IMR-90 (cell line): ENCODE results near the gene SAG. TPM values are rescaled to one million over a fixed set of nuclear protein-coding genes. Genes with fewer than 3 reads are reported as not detected.

ENCODE experiments used
- ATAC-seq: fragments of 200-7000 bp; cut with Tn5 transposase; 2 replicates; pipeline ENCODE4 v1.9.1; 2020; ENCODE audit warnings: low read depth, mild to moderate bottlenecking, moderate library complexity
- BruUV-seq: library from RNA; stranded (reverse); fragments of 400-500 nt; replicated peaks from 2 replicates; lab custom pipeline; 2021; lab: Mats Ljungman, UMichigan
- CTCF ChIA-PET: fragments of 300-600 bp; formaldehyde crosslinking; extraction: SDS; loops from one replicate; lab custom pipeline; 2021; ENCODE audit warnings: antibody characterized with exemption; lab: Yijun Ruan, JAX
- POLR2A ChIA-PET: fragments of 300-600 bp; sonication (Branson Sonifier 250); formaldehyde crosslinking; loops from one replicate; lab custom pipeline; 2022; ENCODE audit warnings: antibody characterized with exemption; ENCODE audit not compliant: unreplicated experiment; lab: Charles Lee
- DNase-seq: peaks from one replicate; pipeline ENCODE4 v3.0.0; 2013
- H2AFZ ChIP-seq: replicated peaks from 2 replicates; pipeline ENCODE3; 2013; ENCODE audit warnings: low read length, mild to moderate bottlenecking; ENCODE audit not compliant: poor library complexity
- H2AK5ac ChIP-seq: 2 replicates; pipeline ENCODE4 v1.6.1; 2013; ENCODE audit warnings: low read depth, low read length, inconsistent platforms
- H2AK9ac ChIP-seq: replicated peaks from 2 replicates; pipeline ENCODE3; 2013; ENCODE audit warnings: mild to moderate bottlenecking, low read depth, low read length, moderate library complexity; ENCODE audit not compliant: poor library complexity
- H2BK120ac ChIP-seq: 2 replicates; pipeline ENCODE4 v1.6.1; 2013; ENCODE audit warnings: low read depth, low read length, inconsistent platforms
- H2BK15ac ChIP-seq: 3 replicates; pipeline ENCODE4 v1.6.1; 2013; ENCODE audit warnings: low read depth, low read length, inconsistent platforms
- H2BK20ac ChIP-seq: 2 replicates; pipeline ENCODE4 v1.6.1; 2013; ENCODE audit warnings: low read depth, mild to moderate bottlenecking, inconsistent platforms, low read length, moderate library complexity
- H2BK5ac ChIP-seq: 2 replicates; pipeline ENCODE4 v1.6.1; 2013; ENCODE audit warnings: mild to moderate bottlenecking, low read depth, low read length, inconsistent platforms; ENCODE audit not compliant: poor library complexity, severe bottlenecking
- H3K14ac ChIP-seq: replicated peaks from 2 replicates; pipeline ENCODE4 v1.6.1; 2013; ENCODE audit warnings: low read depth, low read length, inconsistent platforms
- H3K18ac ChIP-seq: 2 replicates; pipeline ENCODE4 v1.6.1; 2013; ENCODE audit warnings: low read depth, low read length, control low read depth
- H3K23ac ChIP-seq: 2 replicates; pipeline ENCODE4 v1.6.1; 2013; ENCODE audit warnings: low read depth, low read length, inconsistent platforms
- H3K27ac ChIP-seq: 2 replicates; pipeline ENCODE4 v1.5.1; 2013; ENCODE audit warnings: mild to moderate bottlenecking, control low read depth, low read length; ENCODE audit not compliant: insufficient read depth
- H3K27me3 ChIP-seq: 2 replicates; pipeline ENCODE4 v1.6.1; 2013; ENCODE audit warnings: low read length; ENCODE audit not compliant: control insufficient read depth, insufficient read depth
- H3K36me3 ChIP-seq: 2 replicates; pipeline ENCODE4 v1.6.1; 2013; ENCODE audit warnings: low read length, mixed read lengths; ENCODE audit not compliant: control insufficient read depth, insufficient read depth
- H3K4ac ChIP-seq: 2 replicates; pipeline ENCODE4 v1.6.1; 2013; ENCODE audit warnings: low read depth, low read length, inconsistent platforms
- H3K4me1 ChIP-seq: 2 replicates; pipeline ENCODE4 v1.6.1; 2013; ENCODE audit warnings: low read length, mixed read lengths; ENCODE audit not compliant: control insufficient read depth, insufficient read depth
- H3K4me2 ChIP-seq: 2 replicates; pipeline ENCODE4 v1.6.1; 2013; ENCODE audit warnings: low read depth, mild to moderate bottlenecking, control low read depth, low read length, moderate library complexity
- H3K4me3 ChIP-seq: 2 replicates; pipeline ENCODE4 v1.5.1; 2013; ENCODE audit warnings: low read depth, mild to moderate bottlenecking, control low read depth, low read length, moderate library complexity; ENCODE audit not compliant: insufficient read depth
- H3K56ac ChIP-seq: 2 replicates; pipeline ENCODE4 v1.6.1; 2013; ENCODE audit warnings: low read length, inconsistent platforms; ENCODE audit not compliant: insufficient read depth; ENCODE audit errors: extremely low read depth
- H3K79me1 ChIP-seq, 2 experiments: 2 replicates each; pipeline ENCODE4 v1.6.1; 2013; ENCODE audit warnings: low read length in 2 of 2, inconsistent platforms in 1 of 2, low read depth in 1 of 2
- H3K9ac ChIP-seq: 2 replicates; pipeline ENCODE4 v1.6.1; 2013; ENCODE audit warnings: low read depth, low read length, control low read depth
- H3K9me1 ChIP-seq: 2 replicates; pipeline ENCODE4 v1.6.1; 2013; ENCODE audit warnings: low read length, inconsistent platforms; ENCODE audit not compliant: insufficient read depth
- H3K9me3 ChIP-seq: 2 replicates; pipeline ENCODE4 v1.6.1; 2013; ENCODE audit warnings: low read length; ENCODE audit not compliant: control insufficient read depth, insufficient read depth
- H4K20me1 ChIP-seq: 2 replicates; pipeline ENCODE4 v1.6.1; 2013; ENCODE audit warnings: low read length, inconsistent platforms; ENCODE audit not compliant: insufficient read depth
- H4K5ac ChIP-seq: 2 replicates; pipeline ENCODE4 v1.6.1; 2013; ENCODE audit warnings: mild to moderate bottlenecking, low read depth, low read length, control low read depth
- H4K8ac ChIP-seq, 2 experiments: 2 replicates each; pipeline ENCODE4 v1.6.1; 2013; ENCODE audit warnings: low read depth in 2 of 2, low read length in 2 of 2, control low read depth in 1 of 2, inconsistent platforms in 1 of 2
- H4K91ac ChIP-seq: 2 replicates; pipeline ENCODE4 v1.6.1; 2013; ENCODE audit warnings: low read depth, low read length, inconsistent platforms; ENCODE audit not compliant: insufficient read depth
- BHLHE40 ChIP-seq: fragments of 150-350 bp; IDR thresholded peaks from 2 replicates; pipeline ENCODE4 v1.6.1; 2016; ENCODE audit warnings: mild to moderate bottlenecking, low read depth, low read length
- CEBPB ChIP-seq: IDR thresholded peaks from 2 replicates; pipeline ENCODE4 v1.6.1; 2012; ENCODE audit warnings: low read depth, low read length, improper control_type of control experiment
- CHD1 ChIP-seq: IDR thresholded peaks from 2 replicates; pipeline ENCODE4 v1.6.1; 2012; ENCODE audit warnings: low read depth, low read length, improper control_type of control experiment
- CTCF ChIP-seq: conservative IDR thresholded peaks from 2 replicates; pipeline ENCODE4 v1.5.1; 2012; ENCODE audit warnings: mild to moderate bottlenecking, low read depth, low read length, improper control_type of control experiment
- ELK1 ChIP-seq: fragments of 150-350 bp; IDR thresholded peaks from 2 replicates; pipeline ENCODE4 v1.6.1; 2016; ENCODE audit warnings: low read depth, mild to moderate bottlenecking, low read length, moderate library complexity, borderline replicate concordance
- MAFK ChIP-seq: IDR thresholded peaks from 2 replicates; pipeline ENCODE4 v1.6.1; 2012; ENCODE audit warnings: low read depth, low read length, improper control_type of control experiment
- MAZ ChIP-seq: IDR thresholded peaks from 2 replicates; pipeline ENCODE4 v1.6.1; 2012; ENCODE audit warnings: low read depth, mild to moderate bottlenecking, low read length, improper control_type of control experiment, moderate library complexity, borderline replicate concordance
- MXI1 ChIP-seq: IDR thresholded peaks from 2 replicates; pipeline ENCODE4 v1.6.1; 2012; ENCODE audit warnings: low read depth, mild to moderate bottlenecking, low read length, moderate library complexity, borderline replicate concordance
- NFE2L2 ChIP-seq: fragments of 150-350 bp; IDR thresholded peaks from 2 replicates; pipeline ENCODE4 v1.6.1; 2016; ENCODE audit warnings: low read depth, mild to moderate bottlenecking, low read length
- POLR2A ChIP-seq: IDR thresholded peaks from 2 replicates; pipeline ENCODE4 v1.6.1; 2012; ENCODE audit warnings: mild to moderate bottlenecking, low read depth, low read length
- RAD21 ChIP-seq: IDR thresholded peaks from 2 replicates; pipeline ENCODE4 v1.6.1; 2012; ENCODE audit warnings: low read length, improper control_type of control experiment
- RCOR1 ChIP-seq: IDR thresholded peaks from 2 replicates; pipeline ENCODE4 v1.6.1; 2012; ENCODE audit warnings: mild to moderate bottlenecking, low read length, improper control_type of control experiment; ENCODE audit not compliant: insufficient replicate concordance
- RFX5 ChIP-seq: IDR thresholded peaks from 2 replicates; pipeline ENCODE4 v1.8.0; 2012; ENCODE audit warnings: low read depth, mild to moderate bottlenecking, low read length, moderate library complexity
- SMC3 ChIP-seq: fragments of 150-350 bp; IDR thresholded peaks from 2 replicates; pipeline ENCODE4 v1.6.1; 2016; ENCODE audit warnings: low read depth, mild to moderate bottlenecking, antibody characterized with exemption, low read length, moderate library complexity
- WGBS, 2 experiments: methylation state at CpG; one replicate each; pipeline versions ENCODE4 v1.1.5 to v1.1.7; 2013; ENCODE audit warnings: missing lambda C conversion rate in 2 of 2; ENCODE audit not compliant: insufficient read length in 1 of 2; ENCODE audit errors: extremely low coverage in 2 of 2; 5-methylcytosine and 5-hydroxymethylcytosine counted together
- dilution Hi-C: fragments of 300-500 bp; cut with HindIII; formaldehyde crosslinking; loops from one replicate; pipeline ENCODE4 v1.14.3; 2018; ENCODE audit warnings: low sequenced_read_pairs; ENCODE audit not compliant: unreplicated experiment
- in situ Hi-C: fragments of 300-500 bp; cut with MboI; formaldehyde crosslinking; loops from 3 replicates; pipeline ENCODE4 v1.14.3; 2019; ENCODE audit warnings: low sequenced_read_pairs, inconsistent platforms, mixed read lengths
- intact Hi-C: fragments of 100-400 bp; cut with micrococcal nuclease; formaldehyde crosslinking; loops from 2 replicates; pipeline ENCODE4 v1.10.0; 2022
- polyA plus RNA-seq, 3 experiments: library from polyadenylated mRNA; depleted of rRNA; stranded (reverse); fragments of >200 nt; gene quantifications; 2 replicates each; pipeline ENCODE4 v1.2.3, GENCODE V29; 2012; ENCODE audit warnings: low replicate concordance in 1 of 3
- total RNA-seq: library from RNA; depleted of rRNA; stranded (reverse); fragments of >200 nt; gene quantifications from 2 replicates; pipeline ENCODE4 v1.2.3, GENCODE V29; 2012

SAG gene
- total and polyA plus RNA-seq, 2 of the 4 experiments (the other 2 are of a cell fraction): not detected

- H2AK5ac ChIP-seq: no peak overlapping the region
- H3K36me3 ChIP-seq: no peaks in the 10 kb centered on the region
- H2BK5ac ChIP-seq: no peak overlapping the region
- BruUV-seq: no TSS peak
- no peak for TF ChIP-seq NFE2L2
- no peak for TF ChIP-seq RCOR1
- TF ChIP-seq RFX5: no peak
- no peak for TF ChIP-seq MXI1
- no peak for TF ChIP-seq POLR2A
- TF ChIP-seq ELK1: no peak
- no peak for TF ChIP-seq CTCF
- TF ChIP-seq CHD1: no peak
- TF ChIP-seq CEBPB: no peak
- TF ChIP-seq SMC3: no peak
- TF ChIP-seq RAD21: no peak
- no peak for TF ChIP-seq BHLHE40
- TF ChIP-seq MAZ: no peak
- TF ChIP-seq MAFK: no peak
- no peak overlapping the region for H2BK20ac ChIP-seq
- H3K27ac ChIP-seq: no peak overlapping the region
- no peaks in the 10 kb centered on the region for H3K9me1 ChIP-seq
- H4K5ac ChIP-seq: no peak overlapping the region
- H3K18ac ChIP-seq: no peak overlapping the region
- ATAC-seq (no peak), DNase-seq (no peak)
- H3K4me2 ChIP-seq: no peak overlapping the region
- no peak overlapping the region for H3K4me3 ChIP-seq
- no peaks in the 10 kb centered on the region for H3K9me3 ChIP-seq
- no peaks in the 10 kb centered on the region for H3K79me1 ChIP-seq
- H2AFZ ChIP-seq: no peak overlapping the region
- no peak overlapping the region for H3K23ac ChIP-seq
- dilution Hi-C loops: no loop called here
- peaks cover 30% of the 10 kb centered on the region for H3K27me3 ChIP-seq
- in situ Hi-C loops: no loop called here
- H2AK9ac ChIP-seq: no peak overlapping the region
- no peak overlapping the region for H3K14ac ChIP-seq
- H4K20me1 ChIP-seq: no peaks in the 10 kb centered on the region
- no peak overlapping the region for H4K91ac ChIP-seq
- no peak overlapping the region for H3K9ac ChIP-seq
- no peak overlapping the region for H3K56ac ChIP-seq
- ChIA-PET POLR2A (no interaction called here), CTCF (no interaction called here)
- no peak overlapping the region for H2BK15ac ChIP-seq
- WGBS, 2 experiments: no CpG with 5 or more reads among the region's 7 CpGs
- intact Hi-C loops: no loop called here
- H2BK120ac ChIP-seq: no peak overlapping the region
- no peaks in the 10 kb centered on the region for H3K4me1 ChIP-seq
- H4K8ac ChIP-seq: no peak overlapping the region
- no peak overlapping the region for H3K4ac ChIP-seq
These were observed 9.8 kb downstream of the SAG start for GRCh38 chr2:233317196-233317943.
